ENCODE results near the gene ZFR.

ZFR gene

GRCh38 chr5:32339878-32340277 is 104.7 kb downstream of the ZFR start:
- Histone ChIP-seq H3K27me3 (no peaks in the 10 kb centered on the region), H3K36me3 (no peaks in the 10 kb centered on the region), H3K4me1 (no peaks in the 10 kb centered on the region; the same call in 1 of the 2 replicates), H3K9me3 (no peaks in the 10 kb centered on the region; the same call in 1 of the 2 replicates), H3K4me3 (ENCODE audit: low read depth, low read length) (no peak overlapping the region)
- TF ChIP-seq, protein P1, sequence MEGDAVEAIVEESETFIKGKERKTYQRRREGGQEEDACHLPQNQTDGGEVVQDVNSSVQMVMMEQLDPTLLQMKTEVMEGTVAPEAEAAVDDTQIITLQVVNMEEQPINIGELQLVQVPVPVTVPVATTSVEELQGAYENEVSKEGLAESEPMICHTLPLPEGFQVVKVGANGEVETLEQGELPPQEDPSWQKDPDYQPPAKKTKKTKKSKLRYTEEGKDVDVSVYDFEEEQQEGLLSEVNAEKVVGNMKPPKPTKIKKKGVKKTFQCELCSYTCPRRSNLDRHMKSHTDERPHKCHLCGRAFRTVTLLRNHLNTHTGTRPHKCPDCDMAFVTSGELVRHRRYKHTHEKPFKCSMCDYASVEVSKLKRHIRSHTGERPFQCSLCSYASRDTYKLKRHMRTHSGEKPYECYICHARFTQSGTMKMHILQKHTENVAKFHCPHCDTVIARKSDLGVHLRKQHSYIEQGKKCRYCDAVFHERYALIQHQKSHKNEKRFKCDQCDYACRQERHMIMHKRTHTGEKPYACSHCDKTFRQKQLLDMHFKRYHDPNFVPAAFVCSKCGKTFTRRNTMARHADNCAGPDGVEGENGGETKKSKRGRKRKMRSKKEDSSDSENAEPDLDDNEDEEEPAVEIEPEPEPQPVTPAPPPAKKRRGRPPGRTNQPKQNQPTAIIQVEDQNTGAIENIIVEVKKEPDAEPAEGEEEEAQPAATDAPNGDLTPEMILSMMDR (IDR thresholded peaks at IDR 0.05; ENCODE audit: low read depth, low read length): no peak
- no peak for DNase-seq

GRCh38 chr5:32339198-32339597 is 105.3 kb downstream of the ZFR start:
- Histone ChIP-seq H3K27me3 (no peaks in the 10 kb centered on the region), H3K36me3 (no peaks in the 10 kb centered on the region), H3K4me3 (ENCODE audit: low read depth, low read length) (no peak overlapping the region), H3K4me1 (no peaks in the 10 kb centered on the region; the same call in 1 of the 2 replicates), H3K9me3 (no peaks in the 10 kb centered on the region; the same call in 1 of the 2 replicates)
- TF ChIP-seq, protein P1 (IDR thresholded peaks at IDR 0.05; ENCODE audit: low read depth, low read length): no peak
- DNase-seq: no peak

DNA sequence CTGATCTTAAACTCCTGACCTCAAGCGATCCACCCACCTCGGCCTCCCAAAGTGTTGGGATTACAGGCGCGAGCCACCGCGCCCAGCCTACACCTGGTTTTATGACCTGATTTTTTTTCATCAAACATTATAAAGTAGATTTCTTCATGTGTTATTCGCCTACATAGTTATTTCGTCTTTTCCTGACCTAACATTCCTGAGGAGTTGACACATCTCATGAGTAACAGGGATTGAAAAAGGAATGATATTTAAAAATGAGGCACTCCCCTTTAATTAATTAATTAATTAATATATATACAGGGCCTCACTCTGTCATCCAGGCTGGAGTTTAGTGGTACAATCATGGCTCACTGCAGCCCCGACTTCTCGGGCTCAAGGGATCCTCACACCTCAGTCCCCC is 111.6 kb downstream of the ZFR start:
- DNase-seq: no peak
- H3K9me3 ChIP-seq: no peaks in the 10 kb centered on the region
- H3K4me1 ChIP-seq: no peaks in the 10 kb centered on the region
- H3K4me3 ChIP-seq (ENCODE audit: low read depth, low read length): no peak overlapping the region
- TF ChIP-seq, protein P1 (IDR thresholded peaks at IDR 0.05; ENCODE audit: low read depth, low read length): no peak
- H3K27me3 ChIP-seq: no peaks in the 10 kb centered on the region
- no peaks in the 10 kb centered on the region for H3K36me3 ChIP-seq

DNA sequence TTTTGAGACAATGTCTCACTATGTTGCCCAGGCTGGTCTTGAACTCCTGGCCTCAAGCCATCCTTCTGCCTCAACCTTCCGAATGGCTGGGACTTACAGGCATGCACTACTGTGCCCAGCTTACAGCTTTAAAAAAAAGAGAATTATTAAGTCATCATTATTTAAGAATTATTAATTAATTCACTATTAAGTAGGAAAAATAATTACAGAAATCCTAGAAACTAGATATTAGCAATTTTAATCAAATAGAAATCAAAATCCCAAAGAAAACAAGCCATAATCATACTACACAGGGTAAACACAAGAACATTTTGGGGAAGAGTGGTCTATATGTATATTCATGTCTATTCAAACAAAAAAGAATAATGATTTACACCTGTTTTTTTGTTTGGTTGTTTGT is 112.2 kb downstream of the ZFR start:
- TF ChIP-seq, protein P1 (IDR thresholded peaks at IDR 0.05; ENCODE audit: low read depth, low read length): no peak
- no peaks in the 10 kb centered on the region for H3K9me3 ChIP-seq
- no peaks in the 10 kb centered on the region for H3K4me1 ChIP-seq
- DNase-seq: no peak
- no peaks in the 10 kb centered on the region for H3K36me3 ChIP-seq
- no peaks in the 10 kb centered on the region for H3K27me3 ChIP-seq
- H3K4me3 ChIP-seq (ENCODE audit: low read depth, low read length): no peak overlapping the region

- H3K9me3 ChIP-seq: no peaks in the 10 kb centered on the region
- H3K4me1 ChIP-seq: no peaks in the 10 kb centered on the region
- no peaks in the 10 kb centered on the region for H3K27me3 ChIP-seq
- TF ChIP-seq, protein P1 (IDR thresholded peaks at IDR 0.05; ENCODE audit: low read depth, low read length): no peak
- no peak overlapping the region for H3K4me3 ChIP-seq (ENCODE audit: low read depth, low read length)
- no peaks in the 10 kb centered on the region for H3K36me3 ChIP-seq
- no peak for DNase-seq
These were observed 112.6 kb downstream of the ZFR start for GRCh38 chr5:32331935-32332274.

DNA sequence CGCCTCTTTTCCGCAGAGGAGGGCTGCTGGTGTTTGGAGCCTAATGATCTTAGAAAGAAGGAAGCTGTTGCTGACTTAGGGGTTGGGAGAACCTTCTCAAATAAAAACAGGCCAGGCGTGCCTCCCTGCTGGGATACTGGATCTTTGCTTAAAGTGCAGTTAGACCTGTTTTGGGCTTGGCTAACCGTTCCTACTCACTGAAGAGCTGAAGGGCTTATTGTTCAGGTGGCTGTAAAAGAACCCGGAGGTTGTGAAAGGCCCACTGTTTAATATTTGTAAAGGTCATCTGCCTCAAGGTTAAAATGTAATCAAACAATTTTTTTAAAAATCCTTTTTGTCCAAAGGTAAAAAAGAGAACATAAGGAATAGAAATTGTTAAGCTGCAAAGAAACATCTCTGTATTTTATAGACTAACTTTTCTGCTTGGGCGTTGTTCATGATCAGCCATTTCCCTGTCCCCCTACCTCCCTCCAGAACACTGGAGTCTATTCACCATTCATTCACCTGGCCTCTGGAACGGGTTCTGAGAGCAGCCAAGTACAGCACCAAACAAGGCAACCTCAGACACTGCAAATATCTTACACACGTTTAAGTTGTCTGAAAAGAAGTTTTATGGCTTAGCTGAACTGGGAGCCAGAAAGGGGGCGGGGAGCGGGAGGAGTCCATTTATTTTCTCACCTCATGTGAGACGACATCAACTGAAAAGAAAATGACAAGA is 113.2 kb downstream of the ZFR start:
- Histone ChIP-seq H3K4me3 (ENCODE audit: low read depth, low read length) (no peak overlapping the region), H3K4me1 (no peaks in the 10 kb centered on the region), H3K9me3 (no peaks in the 10 kb centered on the region), H3K27me3 (no peaks in the 10 kb centered on the region), H3K36me3 (no peaks in the 10 kb centered on the region)
- DNase-seq: no peak
- TF ChIP-seq, protein P1 (IDR thresholded peaks at IDR 0.05; ENCODE audit: low read depth, low read length): no peak

Data from BE2C (cell line).